Peyer's patch (tissue), 4 donors: Measurements from ENCODE around the gene SLC16A13. TPM values are rescaled to one million over a fixed set of nuclear protein-coding genes. Genes with fewer than 3 reads are reported as not detected.
A peak's percentile ranks its signal among the peaks of the same experiment; 100 is the strongest.

Experiments used
- DNase-seq, 3 donors: peaks; one replicate each; pipeline ENCODE4 v3.0.0-alpha.2; 2017 to 2019
- H3K27ac ChIP-seq, 4 donors: fragments of 200-600 bp; sonication (generic); one replicate each; pipeline ENCODE4 v1.5.1; 2016 to 2019
- H3K27me3 ChIP-seq, 2 donors: fragments of 200-600 bp; sonication (generic); one replicate each; pipeline ENCODE4 v1.5.1; 2019
- H3K36me3 ChIP-seq, 3 donors: fragments of 200-600 bp; sonication (generic); one replicate each; pipeline ENCODE4 v1.5.1; 2016 to 2019
- H3K4me1 ChIP-seq, 4 donors: fragments of 200-600 bp; sonication (generic); one replicate each; pipeline ENCODE4 v1.5.1; 2016 to 2019
- H3K4me3 ChIP-seq, 4 donors: fragments of 200-600 bp; sonication (generic); 1 replicate in 3 of 4; 2 replicates in 1 of 4; pipeline ENCODE4 v1.5.1; 2016 to 2019; ENCODE audit warnings: mild to moderate bottlenecking in 1 of 4
- H3K9me3 ChIP-seq, 4 donors: fragments of 200-600 bp; sonication (generic); one replicate each; pipeline ENCODE4 v1.5.1; 2016 to 2019; ENCODE audit warnings: mild to moderate bottlenecking in 1 of 4
- CTCF ChIP-seq, 6 experiments: fragments of 450-650 bp in 4 of 6; fragments of 200-600 bp in 2 of 6; sonication (generic) in 1 of 6; IDR thresholded peaks; one replicate each; pipeline ENCODE4 v1.5.1; 2017 to 2019; ENCODE audit warnings: antibody characterized with exemption in 6 of 6, mild to moderate bottlenecking in 3 of 6, moderate library complexity in 1 of 6
- POLR2A ChIP-seq, 2 donors: fragments of 450-650 bp; IDR thresholded peaks; one replicate each; pipeline ENCODE4 v1.5.1; 2017; ENCODE audit warnings: antibody characterized with exemption in 2 of 2, mild to moderate bottlenecking in 2 of 2, moderate library complexity in 2 of 2
- total RNA-seq, 4 donors: library from RNA; depleted of rRNA; stranded (reverse); fragments of >200 nt; gene quantifications; one replicate each; pipeline ENCODE4 v1.1.0, GENCODE V29; 2016

The SLC16A13 gene
- total RNA-seq, 4 donors from 2014 or later = 7.5 to 16.4 (median 8.8) TPM

GRCh38 chr17:6994666-6995256, 41.1 kb upstream of the SLC16A13 start:
- H3K9me3 ChIP-seq = no peaks in the 10 kb centered on the region
- peaks cover 0 to 11% (median 0%) of the 10 kb centered on the region in 4 donors for H3K4me1 ChIP-seq
- no peak for TF ChIP-seq POLR2A (IDR thresholded peaks at IDR 0.05)
- TF ChIP-seq CTCF (IDR thresholded peaks at IDR 0.05) = no peak
- DNase-seq = no peak
- no peak overlapping the region for H3K4me3 ChIP-seq
- H3K27ac ChIP-seq = no peak overlapping the region
- peaks cover 0 to 29% (median 0%) of the 10 kb centered on the region in 3 donors for H3K36me3 ChIP-seq
- H3K27me3 ChIP-seq = no peaks in the 10 kb centered on the region

- Histone ChIP-seq H3K27ac (no peak within 1 kb of the TSS), H3K36me3 (peaks cover 0 to 37% (median 0%) of the 10 kb centered on the region in 3 donors), H3K4me1 (peaks cover 0 to 11% (median 0%) of the 10 kb centered on the region in 4 donors), H3K4me3 (peak within 1 kb of the TSS; percentile 8 to 38 (median 22)), H3K9me3 (no peaks in the 10 kb centered on the region), H3K27me3 (no peaks in the 10 kb centered on the region)
- DNase-seq = no peak
- TF ChIP-seq CTCF (IDR thresholded peaks at IDR 0.05) = no peak
- TF ChIP-seq POLR2A (IDR thresholded peaks at IDR 0.05) = no peak
These were observed 40.1 kb upstream of the SLC16A13 start, which contains the start of gene ALOX12 for GRCh38 chr17:6995500-6996255. TSS of gene ALOX12 (plus strand) at chr17:6996049. CDS start at chr17:6996118, 69 bp downstream.

- no peak for TF ChIP-seq CTCF (IDR thresholded peaks at IDR 0.05)
- no peak for TF ChIP-seq POLR2A (IDR thresholded peaks at IDR 0.05)
- no peak for DNase-seq
- Histone ChIP-seq H3K4me3 (peak overlapping the region in 3 of 4 donors; percentile 8 to 38 (median 29)), H3K36me3 (peaks cover 0 to 44% (median 0%) of the 10 kb centered on the region in 3 donors), H3K9me3 (no peaks in the 10 kb centered on the region), H3K27me3 (no peaks in the 10 kb centered on the region), H3K27ac (no peak overlapping the region), H3K4me1 (peaks cover 0 to 11% (median 0%) of the 10 kb centered on the region in 4 donors)
These were observed 39.4 kb upstream of the SLC16A13 start for GRCh38 chr17:6996256-6997011.

GRCh38 chr17:6997171-6997570, 38.6 kb upstream of the SLC16A13 start:
- no peaks in the 10 kb centered on the region for H3K9me3 ChIP-seq
- H3K27me3 ChIP-seq = no peaks in the 10 kb centered on the region
- no peak overlapping the region for H3K27ac ChIP-seq
- DNase-seq = no peak
- H3K36me3 ChIP-seq = peaks cover 0 to 51% (median 0%) of the 10 kb centered on the region in 3 donors
- no peak for TF ChIP-seq POLR2A (IDR thresholded peaks at IDR 0.05)
- TF ChIP-seq CTCF (IDR thresholded peaks at IDR 0.05) = no peak
- no peak overlapping the region for H3K4me3 ChIP-seq
- peaks cover 0 to 11% (median 0%) of the 10 kb centered on the region in 4 donors for H3K4me1 ChIP-seq

GRCh38 chr17:6998855-6999508, 36.8 kb upstream of the SLC16A13 start:
- H3K4me3 ChIP-seq = no peak overlapping the region
- H3K36me3 ChIP-seq = peaks cover 0 to 67% (median 0%) of the 10 kb centered on the region in 3 donors
- no peak for DNase-seq
- no peaks in the 10 kb centered on the region for H3K9me3 ChIP-seq
- H3K27ac ChIP-seq = no peak overlapping the region
- no peaks in the 10 kb centered on the region for H3K27me3 ChIP-seq
- H3K4me1 ChIP-seq = peaks cover 0 to 11% (median 0%) of the 10 kb centered on the region in 4 donors
- TF ChIP-seq CTCF (IDR thresholded peaks at IDR 0.05) (no peak), POLR2A (IDR thresholded peaks at IDR 0.05) (no peak)
